Lung (tissue), 12 donors: ENCODE results near the gene LMF1. TPM values are rescaled to one million over a fixed set of nuclear protein-coding genes. Genes with fewer than 3 reads are reported as not detected.

Experiments used
- ATAC-seq: fragments of 200-7000 bp; cut with Tn5 transposase; one replicate; pipeline ENCODE4 v1.9.1; 2020; ENCODE audit warnings: moderate number of reproducible peaks; ENCODE audit not compliant: insufficient read depth, low FRiP score
- DNase-seq, 3 donors: peaks; one replicate each; pipeline ENCODE4 v3.0.0-alpha.2; 2013 to 2017
- H3K27ac ChIP-seq, 2 donors: one replicate each; pipeline ENCODE4 v1.5.1; 2013; ENCODE audit warnings: mild to moderate bottlenecking in 2 of 2, moderate library complexity in 2 of 2, control low read depth in 1 of 2, inconsistent platforms in 1 of 2, low read depth in 1 of 2, low read length in 1 of 2
- H3K27me3 ChIP-seq, 3 donors: one replicate each; pipeline ENCODE4 v1.5.1; 2013; ENCODE audit warnings: low read length in 2 of 3; ENCODE audit not compliant: control insufficient read depth in 3 of 3, insufficient read depth in 3 of 3
- H3K36me3 ChIP-seq, 4 donors: one replicate each; pipeline ENCODE4 v1.5.1; 2013; ENCODE audit warnings: low read length in 4 of 4, mild to moderate bottlenecking in 1 of 4, moderate library complexity in 1 of 4; ENCODE audit not compliant: control insufficient read depth in 4 of 4, insufficient read depth in 4 of 4
- H3K4me1 ChIP-seq, 5 donors: one replicate each; pipeline ENCODE4 v1.5.1; 2013; ENCODE audit warnings: low read length in 5 of 5, mild to moderate bottlenecking in 2 of 5, moderate library complexity in 1 of 5; ENCODE audit not compliant: control insufficient read depth in 5 of 5, insufficient read depth in 5 of 5
- H3K4me3 ChIP-seq: one replicate; pipeline ENCODE4 v1.5.1; 2013; ENCODE audit warnings: mild to moderate bottlenecking, control low read depth, moderate library complexity
- H3K9ac ChIP-seq, 2 donors: one replicate each; pipeline ENCODE4 v1.5.1; 2013; ENCODE audit warnings: low read length in 2 of 2, control low read depth in 1 of 2; ENCODE audit not compliant: insufficient read depth in 1 of 2
- H3K9me3 ChIP-seq, 4 donors: one replicate each; pipeline ENCODE4 v1.5.1; 2013; ENCODE audit warnings: low read length in 3 of 4, mild to moderate bottlenecking in 1 of 4, moderate library complexity in 1 of 4; ENCODE audit not compliant: control insufficient read depth in 4 of 4, insufficient read depth in 3 of 4
- CTCF ChIP-seq: IDR thresholded peaks from 2 replicates; pipeline ENCODE4 v1.5.1; 2012; ENCODE audit warnings: mild to moderate bottlenecking; ENCODE audit errors: control extremely low read depth, extremely low read depth
- WGBS, 2 donors: extraction: QIAGEN DNeasy Blood & Tissue Kit; methylation state at CpG; one replicate each; pipeline ENCODE4 v1.1.7; 2013; 5-methylcytosine and 5-hydroxymethylcytosine counted together
- polyA plus RNA-seq, 2 donors: library from polyadenylated mRNA; stranded (reverse); fragments of 200-250 nt; gene quantifications; one replicate each; pipeline ENCODE4 v1.2.1, GENCODE V29; 2013
- total RNA-seq, 2 donors: library from RNA; depleted of rRNA in 1 of 2; stranded (reverse); fragments of >200 nt in 1 of 2; gene quantifications; one replicate each; pipeline ENCODE4 v1.2.1, GENCODE V29; 2014 to 2021
- donor health status: control.
- donor health status: control.
- donor health status: Bipolar disorder and iron deficiency.
- donor health status: healthy.
- donor health status: DM: yes; HTN: yes; CAD: no.

The LMF1 gene
- total and polyA plus RNA-seq, 4 donors, result 9.1 to 23.7 (median 20.6) TPM

GRCh38 chr16:890716-891352 is 80.0 kb downstream of the LMF1 start:
- H3K4me1 ChIP-seq, result peaks cover 0 to 8% (median 0%) of the 10 kb centered on the region in 5 donors
- no peaks in the 10 kb centered on the region for H3K9me3 ChIP-seq
- 81 to 84% methylated on average over 20 of the region's 20 CpGs for WGBS, 2 donors
- ATAC-seq, result no peak
- TF ChIP-seq CTCF, result no peak
- no peak overlapping the region for H3K4me3 ChIP-seq
- H3K27ac ChIP-seq, result no peak overlapping the region
- no peak overlapping the region for H3K9ac ChIP-seq
- no peaks in the 10 kb centered on the region for H3K27me3 ChIP-seq
- peaks cover 0 to 27% (median 2%) of the 10 kb centered on the region in 4 donors for H3K36me3 ChIP-seq
- no peak for DNase-seq

- Histone ChIP-seq H3K27ac (no peak overlapping the region), H3K9me3 (peaks cover 0 to 2% (median 1%) of the 10 kb centered on the region in 4 donors), H3K4me1 (peaks cover 0 to 8% (median 0%) of the 10 kb centered on the region in 5 donors), H3K9ac (no peak overlapping the region), H3K27me3 (no peaks in the 10 kb centered on the region), H3K4me3 (no peak overlapping the region), H3K36me3 (peaks cover 2 to 27% (median 3%) of the 10 kb centered on the region in 4 donors)
- DNase-seq, result peak in 2 of 3 donors; percentile 16 to 26
- no peak for TF ChIP-seq CTCF
- 80% methylated on average over 15 of the region's 15 CpGs for WGBS, 2 donors
- no peak for ATAC-seq
Observed at GRCh38 chr16:890217-890616, 80.6 kb downstream of the LMF1 start.

GRCh38 chr16:889586-889985 is 81.2 kb downstream of the LMF1 start:
- H3K4me1 ChIP-seq, result peaks cover 0 to 8% (median 0%) of the 10 kb centered on the region in 5 donors
- no peak for TF ChIP-seq CTCF
- H3K27ac ChIP-seq, result no peak overlapping the region
- H3K27me3 ChIP-seq, result no peaks in the 10 kb centered on the region
- H3K9me3 ChIP-seq, result peaks cover 0 to 7% (median 2%) of the 10 kb centered on the region in 4 donors
- no peak overlapping the region for H3K4me3 ChIP-seq
- WGBS, 2 donors, result 89 to 91% methylated on average over 11 of the region's 11 CpGs
- no peak overlapping the region for H3K9ac ChIP-seq
- no peak for DNase-seq
- no peak for ATAC-seq
- H3K36me3 ChIP-seq, result peaks cover 2 to 27% (median 3%) of the 10 kb centered on the region in 4 donors
